NB4 (cell line): ENCODE data around the gene CLSTN1.

Experiments used
- CTCF ChIP-seq: IDR thresholded peaks from one replicate; pipeline ENCODE4 v1.5.1; 2012; ENCODE audit warnings: low read depth, low read length
- MAX ChIP-seq: IDR thresholded peaks from 2 replicates; pipeline ENCODE4 v1.6.1; 2011; ENCODE audit warnings: low read depth, low read length
- MYC ChIP-seq: IDR thresholded peaks from 2 replicates; pipeline ENCODE4 v1.6.1; 2011; ENCODE audit warnings: low read depth, low read length
- POLR2A ChIP-seq: IDR thresholded peaks from 2 replicates; pipeline ENCODE4 v1.6.1; 2011; ENCODE audit warnings: mild to moderate bottlenecking; ENCODE audit not compliant: insufficient read length; ENCODE audit errors: extremely low read depth

GRCh38 chr1:9838946-9839345 lies 15.2 kb upstream of the CLSTN1 start:
- TF ChIP-seq CTCF, result no peak
- no peak for TF ChIP-seq POLR2A
- no peak for TF ChIP-seq MYC
- TF ChIP-seq MAX, result no peak
